SK-N-SH treated with all-trans-retinoic acid at 6 μM for 48 hours (cell line): ENCODE results near the gene RBM7.

Experiments used
- ATAC-seq: fragments of 200-7000 bp; cut with Tn5 transposase; 3 replicates; pipeline ENCODE4 v1.9.1; 2020; ENCODE audit warnings: mild to moderate bottlenecking, moderate library complexity
- ARNTL ChIP-seq: fragments of 450-650 bp; formaldehyde crosslinking; IDR thresholded peaks from 2 replicates; pipeline ENCODE4 v1.5.0; 2020; ENCODE audit warnings: low read depth, mild to moderate bottlenecking, moderate library complexity, borderline replicate concordance
- BACH2 ChIP-seq: fragments of 250-450 bp; sonication (Bioruptor Pico); IDR thresholded peaks from 2 replicates; pipeline ENCODE4 v1.9.0; 2021; ENCODE audit warnings: mild to moderate bottlenecking, borderline replicate concordance
- CREB5 ChIP-seq: fragments of 250-450 bp; sonication (Bioruptor Pico); IDR thresholded peaks from 2 replicates; pipeline ENCODE4 v1.5.1; 2020; ENCODE audit warnings: low read depth, mild to moderate bottlenecking, moderate library complexity
- CSDC2 ChIP-seq: fragments of 250-450 bp; sonication (Bioruptor Pico); IDR thresholded peaks from 2 replicates; pipeline ENCODE4 v1.5.0; 2020; ENCODE audit warnings: mild to moderate bottlenecking, moderate library complexity
- CSRNP3 ChIP-seq: fragments of 250-450 bp; sonication (Bioruptor Pico); IDR thresholded peaks from 2 replicates; pipeline ENCODE4 v1.5.1; 2021; ENCODE audit warnings: mild to moderate bottlenecking, moderate library complexity
- ESRRG ChIP-seq: fragments of 250-450 bp; sonication (Bioruptor Pico); IDR thresholded peaks from 2 replicates; pipeline ENCODE4 v1.6.1; 2021; ENCODE audit warnings: mild to moderate bottlenecking
- GLIS3 ChIP-seq: fragments of 250-450 bp; sonication (Bioruptor Pico); IDR thresholded peaks from 2 replicates; pipeline ENCODE4 v1.5.0; 2020; ENCODE audit warnings: mild to moderate bottlenecking, moderate library complexity
- OSR1 ChIP-seq: fragments of 250-450 bp; sonication (Bioruptor Pico); IDR thresholded peaks from 2 replicates; pipeline ENCODE4 v1.8.0; 2022; ENCODE audit warnings: moderate library complexity, mild to moderate bottlenecking, inconsistent platforms
- PATZ1 ChIP-seq: fragments of 250-450 bp; sonication (Bioruptor Pico); IDR thresholded peaks from 2 replicates; pipeline ENCODE4 v1.8.0; 2020; ENCODE audit warnings: mild to moderate bottlenecking, moderate library complexity, borderline replicate concordance
- POU6F1 ChIP-seq: fragments of 250-450 bp; sonication (Bioruptor Pico); IDR thresholded peaks from 2 replicates; pipeline ENCODE4 v1.8.0; 2021; ENCODE audit warnings: low read depth, mild to moderate bottlenecking, moderate library complexity, borderline replicate concordance
- RARB ChIP-seq: fragments of 250-450 bp; sonication (Bioruptor Pico); IDR thresholded peaks from 2 replicates; pipeline ENCODE4 v1.8.0; 2021; ENCODE audit warnings: mild to moderate bottlenecking, moderate library complexity
- SNAI2 ChIP-seq: fragments of 250-450 bp; sonication (Bioruptor Pico); IDR thresholded peaks from 2 replicates; pipeline ENCODE4 v1.5.0; 2020; ENCODE audit warnings: mild to moderate bottlenecking, moderate library complexity
- TOX ChIP-seq: fragments of 250-450 bp; sonication (Bioruptor Pico); IDR thresholded peaks from 2 replicates; pipeline ENCODE4 v1.8.0; 2021; ENCODE audit warnings: mild to moderate bottlenecking, moderate library complexity, borderline replicate concordance
- TSHZ2 ChIP-seq: fragments of 250-450 bp; sonication (Bioruptor Pico); IDR thresholded peaks from 2 replicates; pipeline ENCODE4 v1.5.0; 2020; ENCODE audit warnings: mild to moderate bottlenecking, moderate library complexity
- ZC3H10 ChIP-seq: fragments of 250-450 bp; sonication (Bioruptor Pico); IDR thresholded peaks from 2 replicates; pipeline ENCODE4 v1.5.1; 2021; ENCODE audit warnings: mild to moderate bottlenecking, moderate library complexity
- ZFP3 ChIP-seq: fragments of 250-450 bp; sonication (Bioruptor Pico); IDR thresholded peaks from 2 replicates; pipeline ENCODE4 v1.5.0; 2020; ENCODE audit warnings: mild to moderate bottlenecking, moderate library complexity
- ZFP30 ChIP-seq: fragments of 450-650 bp; formaldehyde crosslinking; IDR thresholded peaks from 2 replicates; pipeline ENCODE4 v1.5.0; 2022; ENCODE audit warnings: mild to moderate bottlenecking, moderate library complexity
- ZNF565 ChIP-seq: fragments of 450-650 bp; formaldehyde crosslinking; conservative IDR thresholded peaks from 2 replicates; pipeline ENCODE4 v1.5.0; 2020; ENCODE audit warnings: low read depth, mild to moderate bottlenecking, moderate library complexity
- ZNF70 ChIP-seq: fragments of 450-650 bp; formaldehyde crosslinking; IDR thresholded peaks from 2 replicates; pipeline ENCODE4 v1.5.0; 2020; ENCODE audit warnings: mild to moderate bottlenecking, moderate library complexity

Gene RBM7

GRCh38 chr11:114400216-114400914 is at the start of gene RBM7, which contains the start of gene C11orf71:
RBM7 (plus strand) TSS chr11:114400666; CDS start chr11:114400672, 6 bp downstream.
C11orf71 (minus strand) TSS chr11:114400511; CDS start chr11:114400331, 180 bp downstream.
- TF ChIP-seq ZNF565 (no peak), OSR1 (CRISPR knock-in tag) (no peak), ZFP3 (CRISPR knock-in tag) (no peak; the same call in 1 of the 2 replicates), ESRRG (CRISPR knock-in tag) (no peak), GLIS3 (CRISPR knock-in tag) (no peak; the same call in 1 of the 2 replicates), RARB (no peak), POU6F1 (CRISPR knock-in tag) (no peak), ARNTL (CRISPR knock-in tag) (no peak), PATZ1 (CRISPR knock-in tag) (peak; percentile 89), TOX (CRISPR knock-in tag) (no peak), ZFP30 (CRISPR knock-in tag) (no peak), ZNF70 (no peak), TSHZ2 (no peak; the same call in 1 of the 2 replicates), CSDC2 (CRISPR knock-in tag) (0 out of 2 replicates have a peak, but pooled peaks have one; percentile 25)
- peak; percentile 97 for ATAC-seq

- TF ChIP-seq ZC3H10 (CRISPR knock-in tag) (no peak), ZNF70 (no peak), CREB5 (no peak), CSDC2 (CRISPR knock-in tag) (no peak), CSRNP3 (no peak), TSHZ2 (no peak), GLIS3 (CRISPR knock-in tag) (no peak), SNAI2 (no peak), BACH2 (no peak), POU6F1 (CRISPR knock-in tag) (no peak)
- ATAC-seq = no peak; the same call in 2 of the 3 replicates
Measured at GRCh38 chr11:114353443-114353842, 47.0 kb upstream of the RBM7 start.
